NT2/D1 (cell line): ENCODE results near the gene ARF4.

Source experiments
- SUZ12 ChIP-seq: IDR thresholded peaks from 2 replicates; pipeline ENCODE4 v1.6.1; 2011; ENCODE audit not compliant: insufficient read length, insufficient read depth; ENCODE audit errors: extremely low read depth
- YY1 ChIP-seq: IDR thresholded peaks from 2 replicates; pipeline ENCODE4 v1.6.1; 2011; ENCODE audit not compliant: insufficient read length, insufficient read depth
- ZNF274 ChIP-seq: IDR thresholded peaks from 2 replicates; pipeline ENCODE4 v1.6.1; 2011; ENCODE audit warnings: mild to moderate bottlenecking, low read depth, low read length

- no peak for TF ChIP-seq ZNF274
- TF ChIP-seq YY1 = no peak
- no peak for TF ChIP-seq SUZ12
Observed at GRCh38 chr3:57557085-57557537, 40.0 kb downstream of the ARF4 start.
